ENCODE data around the gene GRIN2B. TPM values are rescaled to one million over a fixed set of nuclear protein-coding genes. Genes with fewer than 3 reads are reported as not detected.

GRIN2B gene
- total and polyA plus RNA-seq, 2 donors (not counting 3 experiments of a cell fraction or from before 2014, with no cell fraction given): not detected

DNA sequence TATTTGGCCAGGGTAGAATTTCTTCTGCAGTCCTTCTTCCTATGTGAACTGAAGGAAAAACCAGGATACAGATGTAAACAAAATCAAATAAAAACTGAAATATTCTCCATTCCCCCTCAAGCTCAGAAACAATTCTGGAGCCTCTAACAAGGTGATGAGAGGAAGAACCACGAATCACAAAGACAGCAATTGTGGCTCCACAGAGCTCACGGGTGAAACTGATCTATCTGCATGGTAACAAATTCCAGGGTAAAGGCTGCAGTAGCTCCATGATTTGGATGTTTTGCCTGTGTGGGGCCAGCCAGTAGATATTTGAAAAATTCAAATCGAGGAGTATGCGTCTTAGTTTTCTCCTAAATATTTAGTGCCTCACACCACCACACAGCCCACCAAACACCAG, 10.6 kb downstream of the GRIN2B start:
- no TSS peak for BruUV-seq (replicated peaks)
- H2AFZ ChIP-seq (ENCODE audit: low read depth, low read length): no peak overlapping the region
- no peaks in the 10 kb centered on the region for H3K36me3 ChIP-seq (ENCODE audit: control insufficient read depth in 2 of 2, extremely low read depth in 1 of 2, insufficient read depth in 2 of 2, low read length in 2 of 2)
- dilution Hi-C loops (cut with MboI; ENCODE audit: extremely low pct_ligation_motif_present, low sequenced_read_pairs): no loop called here
- H3K27me3 ChIP-seq (ENCODE audit: control insufficient read depth in 2 of 2, insufficient read depth in 2 of 2, low read length in 2 of 2): no peaks in the 10 kb centered on the region
- no peak for FAIRE-seq
- DNase-seq (ENCODE audit: low read depth, low spot score): no peak
- no peaks in the 10 kb centered on the region for H3K9me1 ChIP-seq (replicated peaks; ENCODE audit: control insufficient read depth, extremely low read depth, insufficient read depth, low read length)
- TF ChIP-seq, protein P1, sequence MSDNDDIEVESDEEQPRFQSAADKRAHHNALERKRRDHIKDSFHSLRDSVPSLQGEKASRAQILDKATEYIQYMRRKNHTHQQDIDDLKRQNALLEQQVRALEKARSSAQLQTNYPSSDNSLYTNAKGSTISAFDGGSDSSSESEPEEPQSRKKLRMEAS (IDR thresholded peaks at IDR 0.05; ENCODE audit: insufficient read depth, insufficient read length): no peak
- TF ChIP-seq FOS (IDR thresholded peaks at IDR 0.05; ENCODE audit: borderline replicate concordance, insufficient read depth, low read length): no peak
- no peak for TF ChIP-seq GATA2 (IDR thresholded peaks at IDR 0.05; ENCODE audit: insufficient read depth, insufficient read length, low read depth, low read length)
- no peak for TF ChIP-seq POLR2A (IDR thresholded peaks at IDR 0.05; ENCODE audit: low read depth, low read length)
- no peak for TF ChIP-seq POLR2AphosphoS5 (IDR thresholded peaks at IDR 0.05; ENCODE audit: insufficient read depth, low read depth, low read length)
- POLR2A ChIA-PET: no interaction called here
- H3K9me3 ChIP-seq (replicated peaks; ENCODE audit: control insufficient read depth, insufficient read depth, low read length): no peaks in the 10 kb centered on the region
- intact Hi-C loops (cut with micrococcal nuclease): no loop called here
- no peak overlapping the region for H3K27ac ChIP-seq (ENCODE audit: insufficient read depth, low read depth, low read length)
- no peak overlapping the region for H3K9ac ChIP-seq (replicated peaks; ENCODE audit: extremely low read depth, insufficient read depth, low read length)
- H3K79me2 ChIP-seq (ENCODE audit: control insufficient read depth, insufficient read depth, low read length): no peaks in the 10 kb centered on the region
- H4K20me1 ChIP-seq (replicated peaks; ENCODE audit: control insufficient read depth, extremely low read depth, insufficient read depth, low read length): no peaks in the 10 kb centered on the region
- CTCF ChIA-PET: no interaction called here
- H3K4me3 ChIP-seq (replicated peaks in 1 of 3; ENCODE audit: insufficient read depth in 1 of 3, low read depth in 1 of 3, low read length in 3 of 3): no peak overlapping the region
- H3K4me1 ChIP-seq (ENCODE audit: control insufficient read depth, extremely low read depth, insufficient read depth, low read length): no peaks in the 10 kb centered on the region
- H3K4me2 ChIP-seq (ENCODE audit: insufficient read depth, low read length): no peak overlapping the region

DNA sequence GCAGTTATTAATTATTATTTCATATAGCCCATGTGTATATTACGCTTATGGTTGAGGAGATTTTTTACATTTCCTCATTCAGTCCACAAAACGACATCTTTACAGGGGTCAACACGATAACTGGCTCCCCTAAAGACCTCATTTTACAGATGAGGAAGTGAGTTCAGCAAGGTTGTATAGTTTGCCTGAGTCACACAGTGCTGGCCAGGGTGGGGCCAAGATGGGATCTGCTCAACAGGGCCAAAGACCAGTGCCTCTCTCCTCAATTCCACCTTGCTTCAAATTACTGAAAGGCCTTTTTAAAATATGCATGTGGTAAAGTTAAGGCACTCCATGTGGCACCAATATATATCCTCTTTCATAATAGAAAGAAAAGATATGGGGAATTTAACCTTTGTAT, 13.1 kb downstream of the GRIN2B start:
- no peak for FAIRE-seq

More for the DNA sequence above, 13.1 kb downstream of the GRIN2B start:
- Histone ChIP-seq H3K9me1 (replicated peaks; ENCODE audit: control insufficient read depth, extremely low read depth, insufficient read depth, low read length) (no peaks in the 10 kb centered on the region), H4K20me1 (replicated peaks; ENCODE audit: control insufficient read depth, extremely low read depth, insufficient read depth, low read length) (no peaks in the 10 kb centered on the region), H3K27me3 (ENCODE audit: control insufficient read depth in 2 of 2, insufficient read depth in 2 of 2, low read length in 2 of 2) (no peaks in the 10 kb centered on the region), H3K9ac (replicated peaks; ENCODE audit: extremely low read depth, insufficient read depth, low read length) (no peak overlapping the region), H3K4me2 (ENCODE audit: insufficient read depth, low read length) (no peak overlapping the region), H3K9me3 (replicated peaks; ENCODE audit: control insufficient read depth, insufficient read depth, low read length) (no peaks in the 10 kb centered on the region), H3K4me1 (ENCODE audit: control insufficient read depth, extremely low read depth, insufficient read depth, low read length) (no peaks in the 10 kb centered on the region), H3K36me3 (ENCODE audit: control insufficient read depth in 2 of 2, extremely low read depth in 1 of 2, insufficient read depth in 2 of 2, low read length in 2 of 2) (no peaks in the 10 kb centered on the region), H3K27ac (ENCODE audit: insufficient read depth, low read depth, low read length) (no peak overlapping the region), H3K4me3 (replicated peaks in 1 of 3; ENCODE audit: insufficient read depth in 1 of 3, low read depth in 1 of 3, low read length in 3 of 3) (no peak overlapping the region), H2AFZ (ENCODE audit: low read depth, low read length) (no peak overlapping the region), H3K79me2 (ENCODE audit: control insufficient read depth, insufficient read depth, low read length) (no peaks in the 10 kb centered on the region)
- POLR2A ChIA-PET: no interaction called here
- dilution Hi-C loops (cut with MboI; ENCODE audit: extremely low pct_ligation_motif_present, low sequenced_read_pairs): no loop called here
- no peak for DNase-seq (ENCODE audit: low read depth, low spot score)
- CTCF ChIA-PET: no interaction called here
- intact Hi-C loops (cut with micrococcal nuclease): no loop called here
- no TSS peak for BruUV-seq (replicated peaks)
- TF ChIP-seq, protein P1 (IDR thresholded peaks at IDR 0.05; ENCODE audit: insufficient read depth, insufficient read length): no peak
- TF ChIP-seq MYC (IDR thresholded peaks at IDR 0.05; ENCODE audit: low read depth, low read length): no peak
- TF ChIP-seq, protein P2, sequence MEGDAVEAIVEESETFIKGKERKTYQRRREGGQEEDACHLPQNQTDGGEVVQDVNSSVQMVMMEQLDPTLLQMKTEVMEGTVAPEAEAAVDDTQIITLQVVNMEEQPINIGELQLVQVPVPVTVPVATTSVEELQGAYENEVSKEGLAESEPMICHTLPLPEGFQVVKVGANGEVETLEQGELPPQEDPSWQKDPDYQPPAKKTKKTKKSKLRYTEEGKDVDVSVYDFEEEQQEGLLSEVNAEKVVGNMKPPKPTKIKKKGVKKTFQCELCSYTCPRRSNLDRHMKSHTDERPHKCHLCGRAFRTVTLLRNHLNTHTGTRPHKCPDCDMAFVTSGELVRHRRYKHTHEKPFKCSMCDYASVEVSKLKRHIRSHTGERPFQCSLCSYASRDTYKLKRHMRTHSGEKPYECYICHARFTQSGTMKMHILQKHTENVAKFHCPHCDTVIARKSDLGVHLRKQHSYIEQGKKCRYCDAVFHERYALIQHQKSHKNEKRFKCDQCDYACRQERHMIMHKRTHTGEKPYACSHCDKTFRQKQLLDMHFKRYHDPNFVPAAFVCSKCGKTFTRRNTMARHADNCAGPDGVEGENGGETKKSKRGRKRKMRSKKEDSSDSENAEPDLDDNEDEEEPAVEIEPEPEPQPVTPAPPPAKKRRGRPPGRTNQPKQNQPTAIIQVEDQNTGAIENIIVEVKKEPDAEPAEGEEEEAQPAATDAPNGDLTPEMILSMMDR (IDR thresholded peaks at IDR 0.05; ENCODE audit: extremely low read depth in 1 of 2, insufficient read depth in 1 of 2, low read depth in 1 of 2, low read length in 2 of 2): no peak
- TF ChIP-seq EZH2 (IDR thresholded peaks at IDR 0.05; ENCODE audit: borderline replicate concordance, low read depth, low read length, severe bottlenecking): no peak
- TF ChIP-seq POLR2A (IDR thresholded peaks at IDR 0.05; ENCODE audit: low read depth, low read length): no peak
- no peak for TF ChIP-seq POLR2AphosphoS5 (IDR thresholded peaks at IDR 0.05; ENCODE audit: insufficient read depth, low read depth, low read length)
- TF ChIP-seq FOS (IDR thresholded peaks at IDR 0.05; ENCODE audit: borderline replicate concordance, insufficient read depth, low read length): no peak
- TF ChIP-seq GATA2 (IDR thresholded peaks at IDR 0.05; ENCODE audit: insufficient read depth, insufficient read length, low read depth, low read length): no peak
- no peak for TF ChIP-seq JUN (IDR thresholded peaks at IDR 0.05; ENCODE audit: borderline replicate concordance, insufficient read depth, insufficient read length, low read depth)
